Lower leg skin (tissue), 3 donors: ENCODE measurements around the gene CFAP74.

Experiments
- POLR2A ChIP-seq, 2 donors: fragments of 450-650 bp; IDR thresholded peaks; one replicate each; pipeline ENCODE4 v1.6.1; 2016 to 2017; ENCODE audit warnings: antibody characterized with exemption in 2 of 2, mild to moderate bottlenecking in 1 of 2, moderate library complexity in 1 of 2
- TF ChIP-seq, protein P1 (sequence below), 3 donors: fragments of 450-650 bp; IDR thresholded peaks; one replicate each; pipeline ENCODE4 v1.5.1; 2016; ENCODE audit warnings: antibody characterized with exemption in 3 of 3, mild to moderate bottlenecking in 3 of 3, moderate library complexity in 2 of 3

DNA sequence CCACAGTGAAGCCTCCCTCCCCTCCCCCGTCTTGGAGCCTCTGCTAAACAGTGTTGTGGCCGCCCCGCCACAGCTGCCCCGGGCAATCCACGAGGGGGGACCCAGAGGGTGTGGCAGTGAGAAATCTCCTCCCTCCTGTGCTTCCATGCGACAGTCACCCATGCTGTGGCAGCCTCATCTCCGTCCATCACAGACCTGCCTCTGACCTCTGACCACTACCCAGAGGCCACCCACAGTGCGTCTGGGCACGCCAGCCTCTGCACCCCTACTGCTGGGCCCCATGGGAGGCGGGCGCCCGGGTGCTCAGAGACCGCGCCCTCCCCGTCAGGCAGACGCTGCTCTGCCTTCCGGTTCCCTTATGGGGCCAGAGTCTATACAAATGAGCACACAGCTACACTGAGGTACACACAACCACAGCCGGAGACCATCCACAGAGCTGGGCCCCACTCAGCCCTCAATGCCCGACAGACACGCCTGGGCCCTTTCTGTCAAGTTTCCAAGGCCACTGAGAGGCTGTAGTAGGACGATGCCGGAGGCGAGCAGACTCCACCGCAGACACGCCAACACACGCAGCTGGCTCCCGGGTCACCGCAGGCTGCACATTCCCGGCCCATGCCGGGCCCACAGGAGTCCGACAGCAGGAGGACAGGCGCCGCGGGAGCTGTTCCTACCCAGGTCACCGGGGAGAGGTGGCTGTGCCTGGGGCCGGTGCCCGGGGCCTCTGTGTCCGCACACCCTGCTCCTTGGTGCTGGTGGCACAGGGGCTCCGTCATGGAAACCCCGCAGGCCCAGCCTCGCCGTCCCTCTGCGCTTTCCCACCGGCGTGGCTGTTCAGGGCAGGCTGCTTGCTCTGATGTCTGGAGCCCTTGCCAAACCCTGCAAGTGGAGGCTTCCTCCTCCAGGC is 60.6 kb downstream of the CFAP74 start:
- no peak for TF ChIP-seq POLR2A (IDR thresholded peaks at IDR 0.05)
- TF ChIP-seq, protein P1, sequence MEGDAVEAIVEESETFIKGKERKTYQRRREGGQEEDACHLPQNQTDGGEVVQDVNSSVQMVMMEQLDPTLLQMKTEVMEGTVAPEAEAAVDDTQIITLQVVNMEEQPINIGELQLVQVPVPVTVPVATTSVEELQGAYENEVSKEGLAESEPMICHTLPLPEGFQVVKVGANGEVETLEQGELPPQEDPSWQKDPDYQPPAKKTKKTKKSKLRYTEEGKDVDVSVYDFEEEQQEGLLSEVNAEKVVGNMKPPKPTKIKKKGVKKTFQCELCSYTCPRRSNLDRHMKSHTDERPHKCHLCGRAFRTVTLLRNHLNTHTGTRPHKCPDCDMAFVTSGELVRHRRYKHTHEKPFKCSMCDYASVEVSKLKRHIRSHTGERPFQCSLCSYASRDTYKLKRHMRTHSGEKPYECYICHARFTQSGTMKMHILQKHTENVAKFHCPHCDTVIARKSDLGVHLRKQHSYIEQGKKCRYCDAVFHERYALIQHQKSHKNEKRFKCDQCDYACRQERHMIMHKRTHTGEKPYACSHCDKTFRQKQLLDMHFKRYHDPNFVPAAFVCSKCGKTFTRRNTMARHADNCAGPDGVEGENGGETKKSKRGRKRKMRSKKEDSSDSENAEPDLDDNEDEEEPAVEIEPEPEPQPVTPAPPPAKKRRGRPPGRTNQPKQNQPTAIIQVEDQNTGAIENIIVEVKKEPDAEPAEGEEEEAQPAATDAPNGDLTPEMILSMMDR (IDR thresholded peaks at IDR 0.05): no peak
